Keratinocyte (primary cell): ENCODE results near the gene OR10A7.

Experiments
- CTCF ChIP-seq, 3 experiments: IDR thresholded peaks in 1 of 3; conservative IDR thresholded peaks in 1 of 3; optimal IDR thresholded peaks in 1 of 3; 2 replicates in 2 of 3; 3 replicates in 1 of 3; pipeline versions ENCODE3 to v1.5.1; 2011; ENCODE audit warnings: low read length in 3 of 3, mild to moderate bottlenecking in 3 of 3, moderate library complexity in 2 of 3, control low read depth in 1 of 3, inconsistent platforms in 1 of 3; ENCODE audit not compliant: insufficient read depth in 2 of 3; ENCODE audit errors: extremely low read depth in 1 of 3
- EZH2 ChIP-seq: IDR thresholded peaks from one replicate; pipeline ENCODE4 v1.6.1; 2012; ENCODE audit warnings: inconsistent platforms, mild to moderate bottlenecking, low read length, moderate library complexity

GRCh38 chr12:55171445-55171844 is 49.4 kb upstream of the OR10A7 start:
- TF ChIP-seq CTCF (optimal IDR thresholded peaks at IDR 0.05 in 1 of 3, IDR thresholded peaks at IDR 0.05 in 1 of 3, conservative IDR thresholded peaks at IDR 0.05 in 1 of 3; ENCODE audit: extremely low read depth in 1 of 3, insufficient read depth in 2 of 3, low read length in 3 of 3) (no peak), EZH2 (no peak)
